Measurements from ENCODE around the gene CYFIP2. TPM values are rescaled to one million over a fixed set of nuclear protein-coding genes. Genes with fewer than 3 reads are reported as not detected.

The CYFIP2 gene
- total and polyA plus RNA-seq, 2 of the 13 experiments (the other 11 are each of a cell fraction or from before 2014, with no cell fraction given): 22.6 to 30.3 TPM

- TF ChIP-seq ASH2L (IDR thresholded peaks at IDR 0.05; ENCODE audit: insufficient read length, low read depth, low read length): no peak
- TF ChIP-seq ZBTB37 (CRISPR knock-in tag; IDR thresholded peaks at IDR 0.05): no peak
- no peak for TF ChIP-seq KDM5B (CRISPR knock-in tag; IDR thresholded peaks at IDR 0.05; ENCODE audit: borderline replicate concordance)
- TF ChIP-seq FUBP1 (CRISPR knock-in tag; IDR thresholded peaks at IDR 0.05; ENCODE audit: borderline replicate concordance): no peak
- no peak for TF ChIP-seq MTA1 (CRISPR knock-in tag; IDR thresholded peaks at IDR 0.05; ENCODE audit: borderline replicate concordance)
- TF ChIP-seq, protein P1, sequence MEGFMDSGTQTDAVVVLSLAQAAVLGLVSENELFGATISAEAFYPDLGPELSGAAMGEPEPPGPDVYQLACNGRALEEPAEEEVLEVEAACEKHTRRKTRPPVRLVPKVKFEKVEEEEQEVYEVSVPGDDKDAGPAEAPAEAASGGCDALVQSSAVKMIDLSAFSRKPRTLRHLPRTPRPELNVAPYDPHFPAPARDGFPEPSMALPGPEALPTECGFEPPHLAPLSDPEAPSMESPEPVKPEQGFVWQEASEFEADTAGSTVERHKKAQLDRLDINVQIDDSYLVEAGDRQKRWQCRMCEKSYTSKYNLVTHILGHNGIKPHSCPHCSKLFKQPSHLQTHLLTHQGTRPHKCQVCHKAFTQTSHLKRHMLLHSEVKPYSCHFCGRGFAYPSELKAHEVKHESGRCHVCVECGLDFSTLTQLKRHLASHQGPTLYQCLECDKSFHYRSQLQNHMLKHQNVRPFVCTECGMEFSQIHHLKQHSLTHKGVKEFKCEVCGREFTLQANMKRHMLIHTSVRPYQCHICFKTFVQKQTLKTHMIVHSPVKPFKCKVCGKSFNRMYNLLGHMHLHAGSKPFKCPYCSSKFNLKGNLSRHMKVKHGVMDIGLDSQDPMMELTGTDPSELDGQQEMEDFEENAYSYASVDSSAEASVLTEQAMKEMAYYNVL (CRISPR knock-in tag; IDR thresholded peaks at IDR 0.05; ENCODE audit: borderline replicate concordance): no peak
- TF ChIP-seq HINFP (CRISPR knock-in tag; IDR thresholded peaks at IDR 0.05; ENCODE audit: low read depth): no peak
Observed at GRCh38 chr5:157284458-157285212, 18.7 kb downstream of the CYFIP2 start (continued).
